ENCODE data around the gene FASN.

The FASN gene

DNA sequence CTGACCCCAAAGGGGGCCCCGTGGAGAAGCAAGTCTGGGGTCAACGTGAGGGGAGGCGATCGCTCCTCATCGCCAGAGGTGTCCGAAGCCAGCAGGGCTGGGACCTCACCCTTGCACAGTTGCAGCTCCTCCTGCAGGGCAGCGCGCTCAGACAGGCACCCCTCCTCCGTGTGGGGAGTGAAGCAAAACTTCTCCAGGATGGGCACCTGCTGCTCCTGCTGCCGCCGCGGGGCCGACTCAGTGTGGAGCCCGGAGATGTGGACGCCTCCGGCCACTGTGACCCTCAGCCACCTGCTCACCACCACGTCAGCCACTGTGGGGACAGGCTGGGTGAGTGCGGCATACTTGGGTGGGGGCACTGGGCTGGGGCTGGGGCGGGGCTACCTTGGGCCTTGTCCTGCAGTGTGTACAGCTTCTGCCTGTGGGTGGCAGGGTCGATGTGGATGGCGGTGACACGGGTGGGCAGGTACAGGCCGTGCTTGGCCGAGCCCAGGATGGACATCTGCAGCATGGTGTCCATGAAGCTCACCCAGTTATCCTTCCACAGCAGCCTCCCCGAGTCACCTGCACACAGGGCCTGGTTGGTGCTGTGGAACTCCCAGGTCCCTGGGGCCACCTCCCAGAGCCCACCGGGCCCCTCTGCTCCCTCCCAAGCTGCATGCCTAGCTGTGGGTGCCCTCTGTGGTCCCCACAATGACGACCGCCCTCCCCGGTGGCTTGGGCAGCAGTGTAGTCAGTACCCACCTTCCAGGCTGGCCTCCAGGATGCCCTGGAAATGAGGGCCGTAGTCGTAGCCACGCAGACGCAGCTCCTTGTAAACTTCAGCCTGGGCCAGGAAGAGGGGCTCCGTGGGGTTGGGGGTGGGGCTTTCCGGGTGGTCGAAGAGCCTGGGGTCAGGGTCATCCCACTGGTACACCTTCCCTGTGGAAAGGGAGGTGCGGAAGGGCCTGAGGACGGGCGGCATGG is 10.8 kb downstream of the FASN start:
- DNase-seq, result no peak

GRCh38 chr17:82085931-82086764 is 11.9 kb downstream of the FASN start:
- DNase-seq, result no peak

GRCh38 chr17:82085031-82085861 is 12.8 kb downstream of the FASN start:
- DNase-seq, result no peak

DNA sequence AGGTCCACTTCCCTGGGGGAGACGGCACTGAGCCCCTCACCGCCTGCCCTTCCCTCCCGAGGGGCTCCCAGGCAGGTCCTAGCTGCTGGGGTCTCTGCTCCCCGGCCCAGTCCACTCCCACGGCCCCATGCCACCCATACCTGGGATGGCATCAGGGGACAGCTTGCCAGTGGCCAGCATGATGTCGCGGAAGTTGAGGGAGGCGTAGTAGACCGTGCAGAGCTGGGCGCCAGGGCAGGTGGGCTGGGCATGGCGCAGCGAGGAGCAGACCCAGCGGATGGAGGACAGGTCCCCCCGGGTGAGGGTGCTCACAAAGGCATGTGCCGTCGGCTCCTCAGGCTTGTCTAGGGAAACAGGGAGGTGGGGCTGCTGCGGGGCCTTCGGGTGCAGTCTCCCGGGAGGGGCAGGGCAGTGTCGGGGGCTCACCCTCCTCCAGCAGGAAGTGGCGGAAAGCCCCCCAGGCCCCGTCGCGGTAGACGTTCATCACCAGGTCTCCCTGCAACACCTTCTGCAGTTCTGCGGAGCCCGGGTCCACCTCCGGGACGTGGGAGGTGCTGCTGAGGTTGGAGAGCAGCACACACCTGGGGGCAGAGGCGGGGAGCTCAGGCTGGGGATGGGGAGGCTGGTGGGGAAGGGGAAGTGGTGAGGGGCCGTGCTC is 13.5 kb downstream of the FASN start:
- DNase-seq, result no peak

- DNase-seq, result no peak
Measured at GRCh38 chr17:82083533-82084359, 14.3 kb downstream of the FASN start.

DNA sequence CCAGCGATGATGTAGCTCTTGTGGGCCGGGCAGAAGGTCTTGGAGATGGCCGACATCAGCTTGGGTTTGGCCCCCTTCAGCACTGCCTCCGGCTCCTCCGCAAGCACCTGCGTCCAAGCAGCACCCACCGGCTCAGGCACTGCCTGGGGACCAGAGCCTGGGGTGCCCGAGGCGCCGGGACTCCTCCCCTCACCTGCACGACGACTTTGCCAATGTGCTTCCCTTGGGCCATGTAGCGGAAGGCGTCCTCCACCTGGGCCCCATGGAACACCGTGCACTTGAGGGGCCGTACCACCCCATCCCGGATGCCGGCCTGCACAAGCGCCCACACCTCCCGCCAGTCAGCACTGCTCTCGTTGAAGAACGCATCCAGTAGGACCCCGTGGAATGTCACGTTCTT is 15.0 kb downstream of the FASN start:
- DNase-seq, result no peak

- DNase-seq, result no peak
Measured at GRCh38 chr17:82082456-82082855, 15.6 kb downstream of the FASN start.

- DNase-seq, result no peak
Measured at GRCh38 chr17:82081966-82082365, 16.1 kb downstream of the FASN start.

DNA sequence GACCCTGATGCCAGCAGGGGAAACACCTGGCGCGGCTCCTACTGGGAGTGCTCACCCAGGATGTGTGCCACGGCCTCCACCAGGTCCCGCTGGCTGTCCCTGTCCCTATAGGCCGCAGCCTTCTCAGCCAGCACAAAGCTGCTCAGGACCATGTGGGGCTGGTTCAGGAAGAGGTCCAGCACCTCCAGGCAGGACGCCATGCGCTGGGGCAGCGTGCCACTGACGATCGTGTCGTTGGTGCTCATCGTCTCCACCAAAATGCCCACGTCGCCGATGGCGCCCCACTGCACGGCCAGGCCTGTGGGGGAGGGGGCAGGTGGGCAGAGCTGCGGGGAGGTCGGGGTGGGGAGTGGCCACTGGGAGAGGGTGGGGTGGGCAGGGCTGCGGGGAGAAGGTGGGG is 16.5 kb downstream of the FASN start:
- no peak for DNase-seq

- DNase-seq, result no peak
Measured at GRCh38 chr17:82080789-82081464, 17.1 kb downstream of the FASN start.

GRCh38 chr17:82080048-82080788 is 17.8 kb downstream of the FASN start:
- no peak for DNase-seq

DNA sequence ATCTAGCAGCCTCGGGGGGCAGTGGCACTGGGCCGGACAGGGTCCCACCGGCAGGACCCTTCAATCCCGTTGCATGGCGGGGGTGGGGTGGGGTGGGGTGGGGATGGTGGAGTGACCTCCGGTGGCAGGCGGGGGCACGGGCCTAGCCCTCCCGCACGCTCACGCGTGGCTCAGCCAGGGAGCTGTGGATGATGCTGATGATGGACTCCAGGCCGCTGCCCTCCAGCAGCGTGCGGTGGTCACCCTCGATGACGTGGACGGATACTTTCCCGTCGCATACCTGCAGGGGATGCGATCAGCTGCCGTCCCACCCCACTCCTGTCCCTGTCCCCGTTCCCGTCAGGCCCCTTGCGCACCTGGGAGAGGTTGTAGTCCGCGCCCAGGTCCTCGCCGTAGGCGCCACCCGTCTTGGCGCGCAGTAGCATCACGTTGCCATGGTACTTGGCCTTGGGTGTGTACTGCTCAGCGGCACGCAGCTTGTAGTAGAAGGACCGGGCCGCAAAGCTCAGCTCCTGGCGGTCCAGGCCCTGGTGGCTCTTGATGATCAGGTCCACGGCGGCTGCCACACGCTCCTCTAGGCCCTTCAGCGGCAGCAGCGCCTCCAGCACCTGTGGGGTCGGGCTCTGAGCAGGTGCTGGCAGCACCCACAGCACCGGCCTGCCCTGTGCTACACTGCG is 18.9 kb downstream of the FASN start:
- no peak for DNase-seq

- no peak for DNase-seq
Measured at GRCh38 chr17:82078433-82078832, 19.6 kb downstream of the FASN start.

GRCh38 chr17:82077617-82078358 is 20.2 kb downstream of the FASN start:
- DNase-seq, result no peak

DNA sequence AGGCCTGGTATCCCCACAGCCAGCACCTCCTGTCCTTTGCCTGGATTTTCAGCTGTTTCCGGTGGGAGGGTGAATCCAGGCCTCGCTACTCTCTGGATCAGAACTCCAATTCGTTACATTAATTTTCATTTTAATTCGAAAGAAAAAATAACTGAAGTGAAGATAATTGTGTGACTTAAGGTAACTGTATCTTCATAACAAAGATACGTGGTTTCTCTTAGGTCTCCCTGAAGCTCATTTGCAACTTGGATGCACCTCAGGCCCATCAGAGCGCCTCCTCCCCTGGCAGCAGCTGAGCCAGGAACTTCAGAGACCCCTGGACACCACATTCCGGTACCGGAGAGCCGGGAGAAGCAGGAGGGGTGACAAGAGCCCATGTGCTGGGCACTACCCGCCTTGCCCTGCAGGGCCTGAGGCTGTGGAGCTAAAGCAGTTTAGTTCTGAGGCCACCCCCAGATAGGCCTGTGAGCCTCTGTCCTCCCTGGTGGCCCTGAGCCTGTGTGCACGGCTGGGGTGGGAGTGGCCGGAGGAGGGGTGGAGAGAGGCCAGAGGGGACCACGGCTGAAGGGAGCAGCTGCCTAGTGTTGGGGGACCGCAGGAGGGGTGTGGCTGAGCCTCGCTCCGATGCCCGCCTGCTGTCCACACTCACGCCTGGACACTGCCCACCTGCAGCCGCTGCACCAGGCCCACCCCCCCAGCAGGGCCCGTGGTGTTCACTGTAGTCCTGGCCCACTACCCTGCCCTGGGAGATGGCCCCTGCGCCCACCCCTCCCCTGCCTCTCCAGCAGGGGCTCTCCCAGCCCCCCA is 21.0 kb downstream of the FASN start:
- no peak for DNase-seq

GRCh38 chr17:82076018-82076784 is 21.8 kb downstream of the FASN start:
- no peak for DNase-seq

DNA sequence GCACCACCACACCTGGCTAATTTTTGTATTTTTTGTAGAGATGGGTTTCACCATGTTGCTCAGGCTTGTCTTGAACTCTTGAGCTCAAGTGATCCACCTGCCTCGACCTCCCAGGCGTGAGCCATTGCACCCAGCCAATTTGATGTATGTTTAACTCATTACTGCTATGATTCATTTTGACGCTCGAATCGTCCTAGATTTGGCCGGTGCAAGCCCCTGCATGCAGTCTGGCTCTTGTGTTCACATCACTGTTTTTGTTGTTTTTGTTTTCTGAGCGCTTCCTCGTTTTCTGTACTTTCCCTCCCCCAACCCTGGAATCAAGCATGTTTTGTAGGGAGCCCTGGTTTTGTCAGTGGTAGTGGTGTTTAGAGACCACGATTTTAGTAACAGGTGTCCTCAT is 24.6 kb downstream of the FASN start:
- DNase-seq, result no peak
